ENCODE results near the gene C22orf39.

GRCh38 chr22:19469421-19469820 is 21.9 kb upstream of the C22orf39 start:
- TF ChIP-seq ZNF274 (IDR thresholded peaks at IDR 0.05; ENCODE audit: low read depth, low read length): no peak
- no peak for TF ChIP-seq SUZ12 (IDR thresholded peaks at IDR 0.05; ENCODE audit: extremely low read depth, insufficient read depth, insufficient read length)
- no peak for TF ChIP-seq YY1 (IDR thresholded peaks at IDR 0.05; ENCODE audit: insufficient read depth, insufficient read length)

Data from NT2/D1 (cell line).